Measurements from ENCODE around the gene CEP295NL. TPM values are rescaled to one million over a fixed set of nuclear protein-coding genes. Genes with fewer than 3 reads are reported as not detected.

Gene CEP295NL
- total RNA-seq, 4 donors from 2014 or later, result 1.8 to 3.0 (median 2.5) TPM

DNA sequence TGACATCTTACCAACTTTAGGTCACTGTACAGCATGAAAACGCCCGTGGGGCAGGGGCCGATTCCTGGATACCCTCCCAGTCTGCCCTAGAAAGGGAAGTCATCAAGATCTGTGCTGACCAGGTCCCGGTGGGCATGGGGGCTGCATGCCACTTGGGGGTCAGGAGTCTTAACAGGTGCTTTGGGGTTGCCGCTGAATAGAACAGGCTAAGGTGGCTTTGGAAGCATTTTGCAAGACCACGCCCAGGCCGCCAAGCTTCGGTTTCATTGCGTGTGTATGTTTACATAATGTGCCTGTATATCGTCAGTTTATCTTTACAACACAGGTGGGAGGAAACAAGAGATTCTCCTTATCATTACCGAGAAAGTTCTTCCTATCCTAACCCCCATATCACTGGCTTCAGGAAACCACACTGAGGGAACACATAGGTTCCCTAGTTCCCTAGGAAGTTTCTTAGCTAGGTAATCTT, 49.0 kb downstream of the CEP295NL start:
- no peak overlapping the region for H3K4me3 ChIP-seq
- H3K27me3 ChIP-seq, result no peaks in the 10 kb centered on the region
- peaks cover 0 to 7% (median 0%) of the 10 kb centered on the region in 4 donors for H3K4me1 ChIP-seq
- in situ Hi-C loops (cut with MboI; ENCODE audit: low pct_ligation_motif_present in 1 of 4, low pct_unique_long_range_greater_than_20kb in 1 of 4, low sequenced_read_pairs in 3 of 4), result no loop called here
- H3K36me3 ChIP-seq, result no peaks in the 10 kb centered on the region
- H3K27ac ChIP-seq, result no peak overlapping the region
- peak; percentile 69 for DNase-seq
- TF ChIP-seq POLR2A (IDR thresholded peaks at IDR 0.05) (no peak), POLR2AphosphoS5 (IDR thresholded peaks at IDR 0.05) (no peak), EP300 (IDR thresholded peaks at IDR 0.05; ENCODE audit: low read depth) (no peak)
- TF ChIP-seq, protein P1, sequence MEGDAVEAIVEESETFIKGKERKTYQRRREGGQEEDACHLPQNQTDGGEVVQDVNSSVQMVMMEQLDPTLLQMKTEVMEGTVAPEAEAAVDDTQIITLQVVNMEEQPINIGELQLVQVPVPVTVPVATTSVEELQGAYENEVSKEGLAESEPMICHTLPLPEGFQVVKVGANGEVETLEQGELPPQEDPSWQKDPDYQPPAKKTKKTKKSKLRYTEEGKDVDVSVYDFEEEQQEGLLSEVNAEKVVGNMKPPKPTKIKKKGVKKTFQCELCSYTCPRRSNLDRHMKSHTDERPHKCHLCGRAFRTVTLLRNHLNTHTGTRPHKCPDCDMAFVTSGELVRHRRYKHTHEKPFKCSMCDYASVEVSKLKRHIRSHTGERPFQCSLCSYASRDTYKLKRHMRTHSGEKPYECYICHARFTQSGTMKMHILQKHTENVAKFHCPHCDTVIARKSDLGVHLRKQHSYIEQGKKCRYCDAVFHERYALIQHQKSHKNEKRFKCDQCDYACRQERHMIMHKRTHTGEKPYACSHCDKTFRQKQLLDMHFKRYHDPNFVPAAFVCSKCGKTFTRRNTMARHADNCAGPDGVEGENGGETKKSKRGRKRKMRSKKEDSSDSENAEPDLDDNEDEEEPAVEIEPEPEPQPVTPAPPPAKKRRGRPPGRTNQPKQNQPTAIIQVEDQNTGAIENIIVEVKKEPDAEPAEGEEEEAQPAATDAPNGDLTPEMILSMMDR (IDR thresholded peaks at IDR 0.05), result no peak
- intact Hi-C loops (cut with DNase I; ENCODE audit: low total_unique reads), result no loop called here
- WGBS, 2 donors (ENCODE audit: low coverage in 1 of 2), result 25% methylated on average over 11 of the region's 11 CpGs; no CpG with 5 or more reads in 1 of the 2 donors
- H3K9me3 ChIP-seq, result no peaks in the 10 kb centered on the region

DNA sequence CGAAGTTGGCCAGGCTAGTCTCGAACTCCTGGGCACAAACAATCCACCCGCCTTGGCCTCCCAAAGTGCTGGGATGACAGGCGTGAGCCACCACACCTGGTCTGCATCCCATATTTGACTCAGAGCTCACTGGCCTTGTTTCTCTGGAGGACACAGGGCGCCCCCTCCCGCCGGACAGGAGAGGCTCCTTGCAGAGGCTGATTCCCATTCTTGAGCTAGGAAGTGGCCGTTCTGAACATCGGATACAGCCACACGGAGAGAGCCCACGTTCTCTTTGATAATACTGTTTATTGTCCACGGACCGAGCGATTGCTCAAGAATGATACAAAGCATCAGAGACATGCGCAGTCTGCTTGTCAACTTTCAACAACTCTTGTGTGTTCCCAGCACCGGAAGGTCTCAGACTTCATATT, 50.3 kb downstream of the CEP295NL start:
- Histone ChIP-seq H3K4me1 (peaks cover 0 to 7% (median 0%) of the 10 kb centered on the region in 4 donors), H3K4me3 (no peak overlapping the region), H3K36me3 (no peaks in the 10 kb centered on the region), H3K27ac (no peak overlapping the region), H3K9me3 (no peaks in the 10 kb centered on the region), H3K27me3 (no peaks in the 10 kb centered on the region)
- intact Hi-C loops (cut with DNase I; ENCODE audit: low total_unique reads), result no loop called here
- WGBS, 2 donors (ENCODE audit: low coverage in 1 of 2), result 79 to 81% methylated on average over 5 to 16 of the region's 16 CpGs
- in situ Hi-C loops (cut with MboI; ENCODE audit: low pct_ligation_motif_present in 1 of 4, low pct_unique_long_range_greater_than_20kb in 1 of 4, low sequenced_read_pairs in 3 of 4), result no loop called here
- no peak for TF ChIP-seq EP300 (IDR thresholded peaks at IDR 0.05; ENCODE audit: low read depth)
- no peak for TF ChIP-seq POLR2A (IDR thresholded peaks at IDR 0.05)
- TF ChIP-seq POLR2AphosphoS5 (IDR thresholded peaks at IDR 0.05), result no peak
- TF ChIP-seq, protein P1 (IDR thresholded peaks at IDR 0.05), result no peak
- no peak for DNase-seq

DNA sequence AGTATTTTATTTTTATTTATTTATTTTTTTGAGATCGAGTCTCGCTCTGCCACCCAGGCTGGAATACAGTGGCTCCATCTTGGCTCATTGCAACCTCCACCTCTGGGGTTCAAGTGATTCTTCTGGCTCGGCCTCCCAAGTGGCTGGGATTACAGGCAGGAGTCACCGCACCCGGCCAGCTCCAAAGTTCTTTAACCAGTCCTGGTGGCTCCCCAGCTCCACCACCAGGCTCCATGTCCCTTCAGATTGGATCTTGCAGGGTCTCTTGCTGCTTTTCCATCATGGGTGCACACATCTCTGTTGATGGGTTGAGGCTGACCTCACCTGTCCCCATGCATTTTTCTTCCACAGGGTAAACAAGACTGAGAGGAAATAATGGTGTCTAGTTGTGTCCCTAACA, 54.0 kb downstream of the CEP295NL start:
- Histone ChIP-seq H3K27ac (no peak overlapping the region), H3K9me3 (no peaks in the 10 kb centered on the region), H3K4me3 (no peak overlapping the region), H3K4me1 (peaks cover 0 to 7% (median 0%) of the 10 kb centered on the region in 4 donors), H3K27me3 (no peaks in the 10 kb centered on the region), H3K36me3 (no peaks in the 10 kb centered on the region)
- TF ChIP-seq, protein P1 (IDR thresholded peaks at IDR 0.05), result no peak
- TF ChIP-seq EP300 (IDR thresholded peaks at IDR 0.05; ENCODE audit: low read depth) (no peak), POLR2A (IDR thresholded peaks at IDR 0.05) (no peak), POLR2AphosphoS5 (IDR thresholded peaks at IDR 0.05) (no peak)
- in situ Hi-C loops (cut with MboI; ENCODE audit: low pct_ligation_motif_present in 1 of 4, low pct_unique_long_range_greater_than_20kb in 1 of 4, low sequenced_read_pairs in 3 of 4), result no loop called here
- intact Hi-C loops (cut with DNase I; ENCODE audit: low total_unique reads), result no loop called here
- DNase-seq, result no peak
- WGBS, 2 donors (ENCODE audit: low coverage in 1 of 2), result 78 to 94% methylated on average over 2 to 5 of the region's 5 CpGs

DNA sequence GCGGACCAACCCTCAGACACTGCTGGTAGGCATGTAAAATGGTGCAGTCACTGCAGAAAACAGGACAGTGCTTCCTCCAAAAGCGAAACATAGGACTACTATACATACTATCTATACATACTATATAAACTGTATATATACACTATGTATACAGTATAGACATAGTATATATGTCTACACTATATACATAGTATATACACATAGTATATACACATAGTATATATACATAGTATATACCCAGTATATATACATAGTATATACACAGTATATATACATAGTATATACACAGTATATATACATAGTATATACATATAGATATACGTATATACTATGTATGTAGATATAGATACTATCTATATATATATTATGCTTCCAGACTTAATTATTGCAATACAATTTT, 55.9 kb downstream of the CEP295NL start:
- in situ Hi-C loops (cut with MboI; ENCODE audit: low pct_ligation_motif_present in 1 of 4, low pct_unique_long_range_greater_than_20kb in 1 of 4, low sequenced_read_pairs in 3 of 4), result no loop called here
- intact Hi-C loops (cut with DNase I; ENCODE audit: low total_unique reads), result no loop called here
- no peak for DNase-seq
- Histone ChIP-seq H3K27ac (no peak overlapping the region), H3K36me3 (no peaks in the 10 kb centered on the region), H3K4me3 (no peak overlapping the region), H3K27me3 (no peaks in the 10 kb centered on the region), H3K9me3 (no peaks in the 10 kb centered on the region), H3K4me1 (peaks cover 0 to 3% (median under 1%) of the 10 kb centered on the region in 4 donors)
- TF ChIP-seq POLR2A (IDR thresholded peaks at IDR 0.05) (no peak), EP300 (IDR thresholded peaks at IDR 0.05; ENCODE audit: low read depth) (no peak), POLR2AphosphoS5 (IDR thresholded peaks at IDR 0.05) (no peak)
- TF ChIP-seq, protein P1 (IDR thresholded peaks at IDR 0.05), result no peak
- 83 to 91% methylated on average over 3 of the region's 3 CpGs for WGBS, 2 donors (ENCODE audit: low coverage in 1 of 2)
